GM10248 (cell line): ENCODE measurements around the gene P2RX5.

Experiments
- CTCF ChIA-PET: fragments of 300-600 bp; sonication (Branson Sonifier 250); formaldehyde crosslinking; extraction: SDS; loops from one replicate; lab custom pipeline; 2021; ENCODE audit warnings: antibody characterized with exemption; lab: Yijun Ruan, JAX
- POLR2A ChIA-PET: fragments of 350-650 bp; sonication (Branson Sonifier 250); formaldehyde crosslinking; extraction: SDS; loops from one replicate; lab custom pipeline; 2020; ENCODE audit warnings: antibody characterized with exemption; lab: Yijun Ruan, JAX
- DNase-seq: peaks from one replicate; pipeline ENCODE4 v3.0.0; 2012; ENCODE audit errors: extremely low spot score
- CTCF ChIP-seq: IDR thresholded peaks from 2 replicates; pipeline ENCODE4 v1.5.1; 2012; ENCODE audit warnings: mild to moderate bottlenecking, low read depth; ENCODE audit errors: extremely low read depth, missing control alignments, control extremely low read depth

Gene P2RX5

GRCh38 chr17:3645310-3645709 is 50.6 kb downstream of the P2RX5 start:
- ChIA-PET POLR2A (no interaction called here), CTCF (interaction anchor here (1.3 to 2.4 kb wide), 2 partner anchors 9 to 42 kb away, joined by 3 to 7 read pairs; partner anchors contain the start of genes CTNS and SHPK)
- TF ChIP-seq CTCF: no peak
- DNase-seq: no peak

- CTCF ChIA-PET: interaction anchor here (1.0 to 2.4 kb wide), 4 partner anchors 22 to 93 kb away, joined by 3 to 7 read pairs (median 3); no protein-coding TSS in a partner anchor
- TF ChIP-seq CTCF: no peak
- POLR2A ChIA-PET: no interaction called here
- DNase-seq: no peak
These were observed 52.0 kb downstream of the P2RX5 start for GRCh38 chr17:3643889-3644349.

DNA sequence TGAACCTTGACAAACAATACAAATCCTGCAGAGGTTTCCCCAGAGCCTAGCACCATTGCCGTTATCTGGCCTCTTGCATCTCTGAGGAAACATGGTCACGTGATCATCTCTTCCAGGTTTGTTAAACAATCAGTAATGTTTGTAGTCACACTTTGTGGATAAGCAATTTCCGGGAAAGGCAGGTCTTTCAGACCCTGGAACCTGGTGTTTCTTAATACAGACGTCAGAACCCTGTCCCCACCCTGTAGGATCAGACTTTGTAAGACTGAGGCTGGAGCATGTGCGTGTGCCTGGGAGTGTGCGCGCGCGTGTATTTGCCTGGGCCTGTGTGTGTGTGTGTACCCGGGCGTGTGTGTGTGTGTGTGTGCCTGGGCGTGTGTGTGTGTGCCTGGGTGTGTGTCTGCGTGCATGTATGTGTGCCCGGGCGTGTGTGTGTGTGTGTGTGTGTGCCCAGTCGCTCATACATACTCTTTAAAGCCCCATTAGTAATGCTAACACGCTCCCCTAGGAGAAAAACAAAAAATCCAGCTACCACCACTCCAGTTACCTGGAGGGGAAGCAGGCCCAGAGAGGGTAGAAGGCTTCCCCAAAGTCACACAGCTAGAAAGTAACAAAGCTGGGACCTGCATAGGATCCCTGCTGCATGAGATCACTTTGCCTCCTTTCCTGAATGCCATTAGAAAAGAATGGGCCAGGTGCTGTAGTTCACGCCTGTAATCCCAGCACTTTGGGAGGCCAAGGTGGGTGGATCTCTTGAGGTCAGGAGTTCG is 54.1 kb downstream of the P2RX5 start:
- ChIA-PET CTCF (no interaction called here), POLR2A (no interaction called here)
- TF ChIP-seq CTCF: no peak
- no peak for DNase-seq

DNA sequence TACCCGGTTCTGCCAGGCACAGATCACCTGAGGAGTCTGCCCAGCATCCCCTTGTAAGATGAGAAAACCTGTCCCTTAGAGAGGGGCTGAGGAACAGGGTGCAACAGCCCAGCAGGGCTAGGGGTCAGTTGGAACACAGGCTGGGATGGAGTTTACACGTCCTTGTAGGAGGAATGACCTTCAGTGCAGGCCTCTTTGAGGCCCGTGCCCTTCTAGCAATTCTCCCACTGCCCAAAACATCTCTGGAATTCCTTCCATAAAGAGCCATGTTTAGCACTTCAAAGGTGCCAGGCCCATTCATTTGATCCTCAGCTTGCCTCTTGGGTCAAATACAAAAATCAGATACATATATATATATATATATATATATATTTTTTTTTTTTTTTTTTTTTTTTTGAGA is 54.9 kb downstream of the P2RX5 start:
- DNase-seq: no peak
- ChIA-PET CTCF (interaction anchor here (1.1 to 1.2 kb wide), 2 partner anchors 9 to 38 kb away, joined by 3 read pairs; no protein-coding TSS in a partner anchor), POLR2A (no interaction called here)
- TF ChIP-seq CTCF: no peak

GRCh38 chr17:3639981-3640596 is 55.9 kb downstream of the P2RX5 start:
- DNase-seq: no peak
- CTCF ChIA-PET: interaction anchor here (0.7 to 1.2 kb wide), 3 partner anchors 10 to 59 kb away, joined by 3 read pairs; no protein-coding TSS in a partner anchor
- POLR2A ChIA-PET: no interaction called here

DNA sequence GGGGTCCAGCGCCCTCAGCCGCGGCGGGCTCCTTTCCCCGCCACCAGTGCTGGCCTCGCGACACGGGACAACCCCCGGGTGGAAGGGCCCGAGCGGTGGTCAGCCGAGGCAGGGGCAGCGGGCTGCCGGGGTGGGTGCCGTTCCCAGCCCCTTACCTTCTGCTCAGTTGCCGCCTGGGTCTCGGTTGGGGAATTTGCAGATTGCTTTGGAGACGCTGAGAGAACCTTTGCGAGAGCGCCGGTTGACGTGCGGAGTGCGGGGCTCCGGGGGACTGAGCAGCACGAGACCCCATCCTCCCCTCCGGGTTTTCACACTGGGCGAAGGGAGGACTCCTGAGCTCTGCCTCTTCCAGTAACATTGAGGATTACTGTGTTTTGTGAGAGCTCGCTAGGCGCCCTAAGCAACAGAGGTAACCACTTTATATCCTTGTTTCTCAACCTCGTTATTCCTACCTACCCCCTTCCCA is 59.0 kb downstream of the P2RX5 start:
- POLR2A ChIA-PET: interaction anchor here (0.7 kb wide), 1 partner anchor 30 kb away, joined by 3 read pairs; no protein-coding TSS in a partner anchor
- CTCF ChIA-PET: interaction anchor here (1.0 to 2.5 kb wide), 5 partner anchors 9 to 101 kb away, joined by 3 to 9 read pairs (median 5); partner anchors contain the start of gene HASPIN
- DNase-seq: no peak

More at GRCh38 chr17:3639981-3640596, 55.9 kb downstream of the P2RX5 start:
- TF ChIP-seq CTCF: no peak

More for the DNA sequence above, 59.0 kb downstream of the P2RX5 start:
- TF ChIP-seq CTCF: no peak
